Stomach smooth muscle (tissue), 2 donors: ENCODE results near the gene NCLN.

ENCODE experiments used
- H3K27ac ChIP-seq: one replicate; pipeline ENCODE4 v1.7.0; 2013; ENCODE audit warnings: mild to moderate bottlenecking, low read length, inconsistent platforms
- H3K27me3 ChIP-seq, 2 donors: one replicate each; pipeline ENCODE4 v1.7.0; 2013; ENCODE audit warnings: low read length in 2 of 2; ENCODE audit not compliant: insufficient read depth in 2 of 2, control insufficient read depth in 1 of 2
- H3K36me3 ChIP-seq, 2 donors: one replicate each; pipeline ENCODE4 v1.7.0; 2013; ENCODE audit warnings: low read length in 2 of 2; ENCODE audit not compliant: control insufficient read depth in 2 of 2, insufficient read depth in 2 of 2
- H3K4me1 ChIP-seq: one replicate; pipeline ENCODE4 v1.7.0; 2013; ENCODE audit warnings: low read length; ENCODE audit not compliant: control insufficient read depth, insufficient read depth
- H3K4me3 ChIP-seq, 2 donors: one replicate each; pipeline ENCODE4 v1.7.0; 2013; ENCODE audit warnings: low read length in 2 of 2
- H3K9ac ChIP-seq, 2 donors: one replicate each; pipeline ENCODE4 v1.7.0; 2013; ENCODE audit warnings: low read length in 2 of 2, mild to moderate bottlenecking in 1 of 2
- H3K9me3 ChIP-seq, 2 donors: one replicate each; pipeline ENCODE4 v1.7.0; 2013; ENCODE audit warnings: low read length in 2 of 2; ENCODE audit not compliant: control insufficient read depth in 2 of 2
- donor health status: healthy.
- donor health status: Pancreatic carcinoma.

NCLN gene

DNA sequence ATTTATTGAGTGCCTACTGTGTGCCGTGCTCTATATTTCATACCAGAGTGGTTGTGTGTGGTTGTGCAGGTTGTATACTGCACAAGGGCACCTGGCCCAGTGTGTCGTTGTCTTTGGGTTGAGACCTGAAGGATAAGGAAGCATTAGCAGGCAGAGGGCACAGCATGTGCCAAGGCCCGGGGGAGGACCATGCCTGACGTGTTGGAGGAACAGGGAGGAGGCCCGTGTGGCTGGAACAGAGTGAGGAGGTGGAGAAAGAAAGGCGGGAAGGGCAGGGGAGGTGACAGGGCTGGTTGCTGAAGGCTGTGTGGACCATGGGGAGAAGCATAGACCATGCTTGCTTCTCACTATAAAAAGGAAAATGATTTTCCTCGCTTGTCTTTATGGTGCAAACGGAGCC, 65.5 kb downstream of the NCLN start:
- H3K27ac ChIP-seq, result no peak overlapping the region
- no peak overlapping the region for H3K4me3 ChIP-seq
- H3K27me3 ChIP-seq, result peaks cover 0 to 12% of the 10 kb centered on the region in 2 donors

DNA sequence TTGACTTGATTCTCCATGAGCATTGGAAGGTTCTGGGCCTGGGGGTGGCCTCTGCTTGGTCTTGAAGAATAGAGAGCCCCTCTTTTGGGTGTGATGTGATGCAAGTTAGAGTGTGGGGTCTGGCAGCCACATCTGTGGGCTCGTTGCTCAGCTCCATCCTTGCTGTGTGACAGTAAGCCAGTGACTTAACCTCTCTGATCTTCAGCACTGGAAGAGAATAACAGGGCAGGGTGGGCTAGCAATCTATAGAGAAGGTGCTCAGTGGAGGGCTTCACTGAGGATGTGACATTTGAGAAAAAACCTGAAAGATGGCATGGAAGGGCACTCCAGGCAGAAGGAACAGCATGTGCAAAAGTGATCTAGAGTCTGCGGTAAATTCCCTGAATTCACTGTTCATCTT, 66.9 kb downstream of the NCLN start:
- Histone ChIP-seq H3K9ac (no peak overlapping the region), H3K27me3 (peaks cover 0 to 12% of the 10 kb centered on the region in 2 donors)

More for the DNA sequence above, 65.5 kb downstream of the NCLN start:
- H3K9ac ChIP-seq, result no peak overlapping the region
- no peaks in the 10 kb centered on the region for H3K36me3 ChIP-seq
- peaks cover 6 to 8% of the 10 kb centered on the region in 2 donors for H3K9me3 ChIP-seq
- H3K4me1 ChIP-seq, result no peaks in the 10 kb centered on the region

DNA sequence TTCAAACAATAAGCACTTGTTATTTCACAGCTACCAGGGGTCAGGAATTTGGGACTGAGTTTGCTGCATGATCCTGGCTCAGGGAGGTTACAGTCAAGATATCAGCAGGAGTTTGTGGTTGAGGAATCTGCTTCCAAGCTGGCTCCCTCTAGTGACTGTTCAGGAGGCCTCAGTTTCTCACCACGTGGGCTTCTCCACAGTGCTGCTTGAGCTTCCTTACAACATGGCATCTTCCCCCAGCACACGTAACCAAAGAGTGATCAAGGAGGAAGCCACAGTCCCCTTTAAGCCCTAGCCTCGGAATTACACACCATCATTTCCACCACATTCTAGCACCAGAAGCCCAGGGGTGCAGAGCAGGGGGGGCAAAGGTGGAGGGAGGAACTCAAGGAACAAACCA, 67.5 kb downstream of the NCLN start:
- Histone ChIP-seq H3K36me3 (no peaks in the 10 kb centered on the region), H3K4me1 (no peaks in the 10 kb centered on the region), H3K27me3 (peaks cover 0 to 12% of the 10 kb centered on the region in 2 donors), H3K9me3 (peaks cover 6 to 8% of the 10 kb centered on the region in 2 donors), H3K27ac (no peak overlapping the region), H3K9ac (no peak overlapping the region), H3K4me3 (no peak overlapping the region)

More for the DNA sequence above, 66.9 kb downstream of the NCLN start:
- no peaks in the 10 kb centered on the region for H3K4me1 ChIP-seq
- no peak overlapping the region for H3K27ac ChIP-seq
- no peaks in the 10 kb centered on the region for H3K36me3 ChIP-seq
- H3K9me3 ChIP-seq, result peaks cover 6 to 8% of the 10 kb centered on the region in 2 donors
- H3K4me3 ChIP-seq, result no peak overlapping the region

DNA sequence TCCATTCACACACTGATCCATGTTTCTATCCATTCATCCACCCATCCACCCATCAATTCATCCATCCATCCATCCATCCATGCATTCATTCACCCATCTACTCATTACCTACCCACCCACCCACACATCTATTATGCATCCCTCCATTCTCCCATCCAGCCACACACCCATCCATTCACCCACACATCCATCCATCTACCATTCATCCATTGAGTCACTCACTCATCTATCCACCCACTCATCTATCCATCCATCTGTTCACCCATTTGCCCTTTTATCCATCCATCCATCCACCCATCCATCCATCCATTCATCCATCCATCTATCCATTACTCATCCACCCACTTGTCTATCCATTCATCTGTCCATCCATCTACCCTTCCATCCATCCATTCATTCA, 68.8 kb downstream of the NCLN start:
- H3K9me3 ChIP-seq, result peaks cover 6 to 8% of the 10 kb centered on the region in 2 donors
- H3K4me3 ChIP-seq, result no peak overlapping the region
- H3K27me3 ChIP-seq, result peaks cover 0 to 11% of the 10 kb centered on the region in 2 donors
- no peak overlapping the region for H3K9ac ChIP-seq
- H3K4me1 ChIP-seq, result no peaks in the 10 kb centered on the region
- H3K27ac ChIP-seq, result no peak overlapping the region
- no peaks in the 10 kb centered on the region for H3K36me3 ChIP-seq

DNA sequence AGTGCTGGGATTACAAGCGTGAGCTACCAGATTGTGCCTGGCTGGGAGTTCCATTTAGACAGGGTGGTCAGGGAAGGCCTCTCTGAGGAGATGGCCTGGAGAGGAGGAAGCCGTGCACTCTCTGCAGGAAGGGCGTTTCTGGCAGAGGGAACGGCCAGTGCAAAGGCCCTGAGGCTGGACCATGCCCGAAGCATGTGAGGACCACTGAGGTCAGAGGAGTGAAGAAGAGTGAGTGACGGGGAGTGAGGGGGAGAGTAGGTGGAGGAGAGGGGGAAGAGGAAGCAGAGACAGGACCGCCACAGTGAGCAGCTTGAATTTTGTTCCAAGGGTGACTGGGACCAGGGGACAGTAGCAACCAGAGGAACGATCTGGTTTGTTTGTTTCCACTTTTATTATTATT, 71.3 kb downstream of the NCLN start:
- H3K27me3 ChIP-seq, result peaks cover 0 to 5% of the 10 kb centered on the region in 2 donors
- no peak overlapping the region for H3K4me3 ChIP-seq
- H3K9me3 ChIP-seq, result peaks cover 6 to 8% of the 10 kb centered on the region in 2 donors
- H3K4me1 ChIP-seq, result no peaks in the 10 kb centered on the region
- no peak overlapping the region for H3K9ac ChIP-seq
- no peak overlapping the region for H3K27ac ChIP-seq
- H3K36me3 ChIP-seq, result no peaks in the 10 kb centered on the region
